Epithelial cell of proximal tubule (primary cell): ENCODE data around the gene FSTL4. TPM values are rescaled to one million over a fixed set of nuclear protein-coding genes. Genes with fewer than 3 reads are reported as not detected.

Experiments
- DNase-seq: peaks from one replicate; pipeline ENCODE4 v3.0.0-alpha.2; 2011; ENCODE audit warnings: low read depth
- H3K4me3 ChIP-seq: 2 replicates; pipeline ENCODE4 v1.5.1; 2011; ENCODE audit warnings: low read depth, mild to moderate bottlenecking, low read length
- total RNA-seq: library from RNA; depleted of rRNA; stranded (reverse); fragments of >200 nt; gene quantifications from 2 replicates; pipeline ENCODE4 v1.2.3, GENCODE V29; 2015
- TF ChIP-seq, protein P1 (sequence below): conservative IDR thresholded peaks from 2 replicates; pipeline ENCODE4 v1.5.1; 2012; ENCODE audit warnings: low read depth, mild to moderate bottlenecking, low read length

FSTL4 gene
- total RNA-seq, 1 donor from 2014 or later: not detected

- H3K4me3 ChIP-seq: no peak overlapping the region
- TF ChIP-seq, protein P1, sequence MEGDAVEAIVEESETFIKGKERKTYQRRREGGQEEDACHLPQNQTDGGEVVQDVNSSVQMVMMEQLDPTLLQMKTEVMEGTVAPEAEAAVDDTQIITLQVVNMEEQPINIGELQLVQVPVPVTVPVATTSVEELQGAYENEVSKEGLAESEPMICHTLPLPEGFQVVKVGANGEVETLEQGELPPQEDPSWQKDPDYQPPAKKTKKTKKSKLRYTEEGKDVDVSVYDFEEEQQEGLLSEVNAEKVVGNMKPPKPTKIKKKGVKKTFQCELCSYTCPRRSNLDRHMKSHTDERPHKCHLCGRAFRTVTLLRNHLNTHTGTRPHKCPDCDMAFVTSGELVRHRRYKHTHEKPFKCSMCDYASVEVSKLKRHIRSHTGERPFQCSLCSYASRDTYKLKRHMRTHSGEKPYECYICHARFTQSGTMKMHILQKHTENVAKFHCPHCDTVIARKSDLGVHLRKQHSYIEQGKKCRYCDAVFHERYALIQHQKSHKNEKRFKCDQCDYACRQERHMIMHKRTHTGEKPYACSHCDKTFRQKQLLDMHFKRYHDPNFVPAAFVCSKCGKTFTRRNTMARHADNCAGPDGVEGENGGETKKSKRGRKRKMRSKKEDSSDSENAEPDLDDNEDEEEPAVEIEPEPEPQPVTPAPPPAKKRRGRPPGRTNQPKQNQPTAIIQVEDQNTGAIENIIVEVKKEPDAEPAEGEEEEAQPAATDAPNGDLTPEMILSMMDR: no peak
- no peak for DNase-seq
Observed at GRCh38 chr5:133259199-133259997, 352.9 kb downstream of the FSTL4 start.

GRCh38 chr5:133257977-133258376, 354.4 kb downstream of the FSTL4 start:
- H3K4me3 ChIP-seq: no peak overlapping the region
- TF ChIP-seq, protein P1: no peak
- DNase-seq: no peak

GRCh38 chr5:133256276-133256675, 356.1 kb downstream of the FSTL4 start:
- H3K4me3 ChIP-seq: no peak overlapping the region
- TF ChIP-seq, protein P1: no peak
- DNase-seq: no peak

- no peak for DNase-seq
- H3K4me3 ChIP-seq: no peak overlapping the region
- TF ChIP-seq, protein P1: no peak
Observed at GRCh38 chr5:133254803-133255202, 357.5 kb downstream of the FSTL4 start.

DNA sequence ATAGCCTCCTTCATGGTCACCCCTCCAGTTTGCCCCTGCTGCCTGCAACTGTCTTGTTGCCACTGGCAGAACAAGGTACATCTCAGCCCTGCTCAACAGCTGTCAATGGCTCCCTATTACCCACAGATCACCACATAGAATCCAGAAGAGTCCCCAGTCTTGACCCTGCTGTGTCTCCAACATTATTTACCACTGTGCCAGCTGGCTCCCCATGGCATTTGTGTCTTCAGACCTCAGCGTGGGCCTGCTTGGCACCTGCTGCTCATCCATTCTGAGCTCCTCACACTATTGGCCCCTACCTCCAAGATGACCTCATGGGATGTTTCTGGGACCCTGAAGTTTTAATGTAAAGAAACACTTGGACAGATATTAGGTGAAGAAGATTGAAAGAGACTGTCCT, 358.7 kb downstream of the FSTL4 start:
- DNase-seq: no peak
- H3K4me3 ChIP-seq: no peak overlapping the region
- TF ChIP-seq, protein P1: no peak

DNA sequence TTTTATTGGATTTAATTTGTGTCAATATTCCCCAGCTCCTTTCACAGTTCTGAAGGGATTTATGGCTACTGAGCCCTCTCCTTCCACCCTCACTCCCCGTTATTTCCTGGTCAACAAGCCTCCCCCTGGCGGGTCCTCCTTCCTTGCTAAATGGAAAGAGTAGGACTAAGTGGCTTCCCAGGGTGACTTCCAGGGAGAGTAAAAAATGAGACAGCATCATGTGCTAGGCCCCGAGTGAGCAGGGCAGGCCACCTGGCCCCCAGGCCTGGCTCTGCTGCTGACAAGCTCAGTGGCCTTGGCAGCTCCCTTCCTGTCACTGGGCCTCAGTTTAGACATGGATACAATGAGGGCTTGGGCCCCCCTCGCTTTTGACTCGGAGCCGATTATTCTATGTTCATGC, 359.3 kb downstream of the FSTL4 start:
- DNase-seq: no peak
- H3K4me3 ChIP-seq: no peak overlapping the region
- TF ChIP-seq, protein P1: no peak

- TF ChIP-seq, protein P1: no peak
- H3K4me3 ChIP-seq: no peak overlapping the region
- DNase-seq: no peak
Observed at GRCh38 chr5:133252133-133252480, 360.2 kb downstream of the FSTL4 start.
